SK-N-SH (cell line): ENCODE measurements around the gene DLL4.

Source experiments
- FOXM1 ChIP-seq: IDR thresholded peaks from 2 replicates; pipeline ENCODE4 v1.4.0; 2012; ENCODE audit warnings: low read depth, mild to moderate bottlenecking
- REST ChIP-seq: IDR thresholded peaks from 2 replicates; pipeline ENCODE4 v1.6.1; 2012; ENCODE audit warnings: mild to moderate bottlenecking, low read depth, low read length, moderate library complexity

- TF ChIP-seq FOXM1 (no peak), REST (no peak)
These were observed 24.6 kb downstream of the DLL4 start for GRCh38 chr15:40953713-40954074.
